NCI-H2196 treated with DMSO at 0.1 percent for 48 hours (cell line): ENCODE data around the gene ANKRD29.
"Not testable (repeated sequence)": the region's sequence is repeated elsewhere in the genome, so short reads cannot be mapped to it uniquely, and the experiment has no call there.

Source experiments
- DNase-seq: peaks from one replicate; lab custom pipeline; 2025; ENCODE audit not compliant: unreplicated experiment; lab: John Stamatoyannopoulos, UW

The ANKRD29 gene

DNA sequence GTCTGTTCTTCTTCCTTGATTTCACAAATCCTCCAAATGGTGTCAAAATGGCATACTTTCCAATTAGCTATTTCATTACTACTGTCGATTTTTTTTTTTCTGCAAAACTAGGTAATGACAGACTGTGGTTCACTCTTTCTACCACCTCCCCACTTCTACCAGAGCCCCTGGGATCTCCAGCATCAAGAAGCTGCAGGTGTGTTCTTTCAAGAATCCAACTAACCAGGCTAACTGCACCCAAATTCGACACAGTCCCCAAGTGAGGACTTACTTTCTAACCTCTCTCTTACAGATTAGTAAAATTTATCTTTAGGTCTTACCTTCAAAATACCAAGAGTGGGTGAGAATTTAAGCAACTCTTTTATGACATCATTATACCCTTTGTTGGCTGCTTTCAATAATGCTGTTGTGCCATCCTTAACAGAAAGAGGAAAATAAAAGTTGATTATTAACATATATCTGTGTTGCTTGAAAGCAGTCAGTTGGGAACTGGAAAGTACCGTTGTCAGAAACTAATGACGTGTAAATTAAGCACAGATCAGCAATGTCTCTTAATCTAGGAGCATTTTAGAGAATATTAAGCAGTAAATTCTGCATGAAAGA, 45.2 kb downstream of the ANKRD29 start:
- DNase-seq: no peak

DNA sequence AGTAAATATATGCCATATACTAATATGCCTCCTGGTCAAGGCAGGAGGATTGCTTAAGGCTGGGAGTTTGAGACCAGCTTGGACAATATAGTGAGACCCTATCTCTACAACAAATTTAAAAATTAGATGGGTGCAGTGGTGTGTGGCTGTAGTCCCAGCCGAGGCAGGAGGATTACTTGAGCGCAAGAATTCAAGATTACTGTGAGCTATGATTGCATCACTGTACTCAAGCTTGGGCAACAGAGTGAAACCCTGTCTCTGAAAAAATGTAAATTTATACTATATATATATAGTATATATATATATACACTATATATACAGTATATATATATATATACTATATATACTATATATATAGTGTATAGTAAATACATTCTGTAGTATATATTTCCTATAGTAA, 46.5 kb downstream of the ANKRD29 start:
- no peak for DNase-seq

DNA sequence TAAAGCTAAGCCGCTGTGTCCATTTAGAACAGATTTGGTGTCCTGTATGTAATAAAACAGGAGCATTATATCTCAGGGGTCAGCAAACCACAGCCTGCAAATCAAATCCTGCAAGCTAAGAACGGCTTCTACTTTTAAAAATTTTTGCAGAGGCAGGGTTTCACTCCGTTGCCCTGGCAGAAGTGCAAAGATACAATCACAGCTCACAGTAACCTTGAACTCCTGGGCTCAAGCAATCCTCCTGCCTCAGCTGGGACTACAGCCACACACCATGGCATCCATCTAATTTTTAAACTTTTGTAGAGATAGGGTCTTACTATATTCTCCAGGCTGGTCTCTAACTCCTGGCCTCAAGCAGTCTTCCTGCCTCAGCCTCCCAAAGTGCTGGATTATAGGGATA, 47.8 kb downstream of the ANKRD29 start:
- DNase-seq: no peak

DNA sequence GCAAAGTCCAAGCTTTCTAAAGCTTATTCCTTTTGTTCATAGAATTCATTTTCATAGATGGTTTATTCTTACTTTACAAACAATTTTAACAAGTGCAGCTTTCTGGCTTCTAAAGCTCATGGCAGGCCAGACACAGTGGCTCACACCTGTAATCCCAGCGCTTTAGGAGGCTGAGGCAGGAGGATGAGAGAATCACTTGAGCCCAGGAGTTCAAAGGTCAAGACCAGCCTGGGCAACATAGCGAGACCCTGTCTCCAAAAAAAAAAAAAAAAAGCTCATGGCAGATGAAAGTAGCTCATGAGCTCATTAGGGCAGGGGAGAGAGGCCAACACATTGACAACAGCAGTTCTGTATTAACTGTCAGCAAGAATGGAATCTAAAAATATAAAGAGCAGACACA, 48.3 kb downstream of the ANKRD29 start:
- DNase-seq: no peak

DNA sequence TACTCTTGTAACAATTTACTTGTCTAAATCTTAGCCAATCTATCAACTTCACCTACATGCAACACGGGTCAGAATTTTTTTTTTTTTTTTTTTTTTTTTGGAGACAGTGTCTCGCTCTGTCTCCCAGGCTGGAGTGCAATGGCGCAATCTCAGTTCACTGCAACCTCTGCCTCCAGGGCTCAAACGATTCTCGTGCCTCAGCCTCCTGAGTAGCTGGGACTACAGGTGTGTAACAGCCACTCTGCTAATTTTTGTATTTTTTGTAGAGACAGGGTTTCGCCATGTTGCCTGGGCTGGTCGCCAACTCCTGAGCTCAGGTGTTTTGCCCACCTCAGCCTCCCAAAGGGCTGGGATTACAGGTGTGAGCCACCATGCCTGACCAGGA, 49.6 kb downstream of the ANKRD29 start:
- not testable (repeated sequence) for DNase-seq

DNA sequence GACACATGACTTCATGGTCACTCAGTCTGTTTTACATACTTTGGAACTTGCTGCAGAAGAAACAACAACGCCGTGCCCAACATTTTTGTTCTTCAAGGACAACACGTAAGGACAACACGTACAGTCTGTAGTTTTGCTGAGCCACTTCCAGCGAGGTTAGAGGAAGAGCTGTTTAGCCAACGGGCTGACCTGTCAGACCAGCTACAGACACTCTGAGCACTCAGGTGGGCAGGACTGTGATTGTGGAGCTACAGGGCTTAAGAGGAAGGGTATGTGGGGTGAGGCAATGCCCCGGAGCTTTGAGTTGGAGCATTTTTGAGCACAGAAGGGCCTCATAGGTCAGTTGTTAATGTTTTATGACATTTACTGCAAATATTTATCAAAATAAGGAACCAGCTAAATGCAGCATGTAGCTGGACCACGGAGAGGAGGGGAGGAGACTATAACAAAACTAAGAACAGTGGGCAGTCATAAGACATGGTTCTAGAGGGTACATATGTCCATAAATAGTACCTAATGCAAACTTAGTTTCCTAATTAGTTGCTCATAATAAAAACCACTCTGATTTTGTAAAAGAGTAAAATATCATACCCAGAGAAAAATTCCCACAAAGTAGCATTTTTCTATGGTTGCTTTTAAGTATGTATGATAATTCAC, 50.1 kb downstream of the ANKRD29 start:
- no peak for DNase-seq

DNA sequence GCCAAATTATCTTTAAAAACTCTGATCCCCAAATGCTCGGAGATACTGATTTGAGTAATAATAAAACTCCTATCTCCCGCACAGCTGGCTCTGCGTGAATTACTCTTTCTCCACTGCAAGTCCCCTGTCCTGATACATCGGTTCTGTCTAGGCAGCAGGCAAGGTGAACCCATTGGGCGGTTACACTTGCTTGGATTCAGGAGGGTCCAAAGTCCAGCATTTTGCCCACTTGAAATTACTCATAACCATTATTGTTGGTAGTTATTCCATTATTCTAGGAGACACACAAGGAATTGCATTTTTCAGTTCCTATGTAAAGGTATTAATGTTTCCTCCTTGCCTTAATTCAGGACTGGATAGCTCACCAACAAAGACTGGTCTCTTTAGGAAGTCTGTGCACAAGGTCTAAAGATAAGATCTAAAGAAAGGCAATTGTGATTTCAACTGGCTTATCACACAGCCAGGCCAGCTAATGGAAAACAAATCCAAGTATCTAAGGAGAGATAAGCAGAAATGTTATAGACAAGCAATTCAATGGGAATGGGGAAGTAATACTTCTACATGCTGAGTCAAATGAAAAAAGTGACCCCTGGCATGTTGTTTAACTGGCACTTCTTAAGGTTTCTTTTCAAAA, 53.2 kb downstream of the ANKRD29 start:
- no peak for DNase-seq

DNA sequence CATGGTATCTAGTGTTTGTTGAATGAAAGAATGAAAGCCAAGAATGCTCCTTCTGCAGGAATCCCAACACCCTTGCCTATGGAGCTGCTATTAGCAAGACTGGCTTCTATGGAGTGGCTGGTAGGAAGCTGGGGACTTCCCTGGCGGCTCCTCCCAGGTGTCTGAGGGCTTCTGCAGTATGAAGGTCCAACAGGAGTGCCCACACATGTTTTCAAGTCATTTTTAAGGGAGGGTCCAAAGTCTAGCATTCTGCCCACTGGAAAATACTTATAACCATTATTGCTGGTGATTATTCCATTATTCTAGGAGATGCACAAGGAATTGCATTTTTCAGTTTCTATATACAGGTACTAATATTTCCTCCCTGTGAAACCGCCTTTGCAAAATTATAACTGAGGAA, 54.5 kb downstream of the ANKRD29 start:
- no peak for DNase-seq

DNA sequence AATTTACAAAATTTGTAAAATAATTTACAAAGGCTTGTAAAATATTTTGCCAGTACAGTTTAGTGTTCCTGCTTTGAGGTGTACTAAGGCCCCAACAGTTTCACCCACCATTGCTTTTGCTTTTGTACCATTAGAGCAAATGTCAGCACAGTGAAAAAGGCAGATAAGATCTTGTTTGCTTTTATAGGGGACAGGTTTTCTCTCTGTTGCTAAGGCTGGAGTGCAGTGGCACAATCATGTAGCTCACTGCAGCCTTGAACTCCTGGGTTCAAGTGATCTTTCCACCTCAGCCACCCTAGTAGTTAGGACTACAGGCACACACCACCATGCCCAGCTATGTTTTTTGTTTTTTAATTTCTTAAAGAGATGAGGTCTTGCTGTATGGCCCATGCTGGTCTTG, 56.8 kb downstream of the ANKRD29 start:
- no peak for DNase-seq

DNA sequence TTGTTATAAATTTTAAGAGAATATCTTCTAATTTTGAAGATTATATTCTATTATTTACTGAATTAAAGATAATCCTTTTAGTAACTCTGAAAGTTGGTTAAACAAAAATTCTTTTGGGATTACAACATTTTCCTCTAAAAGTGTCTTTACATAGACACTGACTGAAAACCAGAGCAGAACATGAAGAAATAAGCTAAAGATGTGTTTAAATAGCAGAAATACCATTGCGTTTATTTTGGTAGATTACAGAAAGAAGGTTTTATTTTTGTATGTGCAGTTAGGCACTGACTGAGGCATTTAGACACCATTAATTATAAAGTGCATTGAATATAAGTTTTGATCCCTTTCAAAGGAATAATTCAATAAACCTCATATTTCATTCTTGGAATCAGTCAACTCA, 62.9 kb downstream of the ANKRD29 start:
- DNase-seq: no peak

DNA sequence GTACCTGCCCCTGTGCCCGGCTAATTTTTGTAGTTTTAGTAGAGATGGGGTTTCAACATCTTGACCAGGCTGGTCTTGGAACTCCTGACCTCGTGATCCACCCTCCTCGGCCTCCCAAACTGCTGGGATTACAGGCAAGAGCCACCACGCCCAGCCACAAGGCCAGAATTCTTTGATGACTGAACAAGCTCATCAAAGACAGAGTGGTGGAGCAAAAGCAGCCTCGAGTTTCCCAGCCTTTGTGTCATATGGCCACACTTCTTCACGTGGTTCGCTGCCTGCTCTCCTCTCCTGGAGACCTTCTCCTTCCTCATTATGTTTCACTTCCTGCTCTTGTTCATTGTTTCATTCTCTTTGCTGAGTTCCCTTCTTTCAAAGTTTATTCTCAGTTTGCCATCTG, 66.5 kb downstream of the ANKRD29 start:
- no peak for DNase-seq

DNA sequence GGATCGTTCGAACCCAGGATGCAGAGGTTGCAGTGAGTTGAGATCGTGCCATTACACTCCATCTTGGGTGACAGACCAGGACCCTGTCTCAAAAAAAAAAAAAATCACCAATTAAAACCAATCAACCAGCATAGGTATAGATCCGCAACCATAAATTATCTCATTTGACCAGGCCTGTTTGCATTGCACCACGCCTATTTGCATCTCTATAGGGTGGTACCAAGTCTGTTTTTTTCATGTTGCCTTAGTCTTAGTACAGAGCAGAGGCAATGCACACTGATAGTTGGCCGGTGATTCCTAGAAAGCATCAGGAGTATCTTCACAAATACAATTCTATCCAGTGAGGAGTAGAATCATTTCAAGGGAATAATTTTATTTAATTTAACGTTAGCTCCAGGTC, 67.1 kb downstream of the ANKRD29 start:
- no peak for DNase-seq

DNA sequence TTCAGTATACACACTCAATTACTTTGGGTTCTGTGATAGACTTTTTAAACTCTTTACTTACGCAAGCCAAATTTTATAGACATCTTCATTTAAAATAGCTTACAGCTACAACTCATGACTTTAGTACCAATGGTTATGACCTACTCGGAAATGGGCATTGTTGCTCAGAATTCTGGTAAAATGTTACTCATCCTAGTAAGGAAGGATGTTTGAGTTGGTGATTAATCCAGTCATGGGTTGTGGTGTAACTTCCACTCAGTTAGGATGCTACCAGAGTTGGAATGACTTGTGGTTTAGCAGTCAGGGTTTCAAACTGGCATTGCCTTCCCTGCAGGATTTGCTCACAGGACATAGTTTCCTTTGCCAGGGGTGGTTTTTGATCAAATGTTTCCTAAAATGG, 69.0 kb downstream of the ANKRD29 start:
- DNase-seq: no peak

DNA sequence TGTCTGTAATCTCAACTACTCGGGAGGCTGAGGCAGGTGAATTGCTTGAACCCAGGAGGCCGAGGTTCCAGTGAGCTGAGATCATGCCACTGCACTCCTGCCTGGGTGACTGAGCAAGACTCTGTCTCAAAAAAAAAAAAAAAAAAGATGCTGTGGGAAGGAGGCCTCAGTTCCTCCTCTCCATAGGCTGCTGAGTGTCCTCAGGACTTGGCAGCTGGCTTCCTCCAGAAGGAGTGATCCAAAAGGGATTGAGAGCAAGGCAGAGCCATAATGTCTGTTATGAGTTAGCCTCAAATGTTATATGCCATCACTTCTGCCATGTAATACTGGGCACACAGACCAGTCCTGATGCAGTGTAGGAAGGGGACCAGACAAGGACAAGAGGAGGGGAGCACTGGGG, 69.8 kb downstream of the ANKRD29 start:
- DNase-seq: no peak

DNA sequence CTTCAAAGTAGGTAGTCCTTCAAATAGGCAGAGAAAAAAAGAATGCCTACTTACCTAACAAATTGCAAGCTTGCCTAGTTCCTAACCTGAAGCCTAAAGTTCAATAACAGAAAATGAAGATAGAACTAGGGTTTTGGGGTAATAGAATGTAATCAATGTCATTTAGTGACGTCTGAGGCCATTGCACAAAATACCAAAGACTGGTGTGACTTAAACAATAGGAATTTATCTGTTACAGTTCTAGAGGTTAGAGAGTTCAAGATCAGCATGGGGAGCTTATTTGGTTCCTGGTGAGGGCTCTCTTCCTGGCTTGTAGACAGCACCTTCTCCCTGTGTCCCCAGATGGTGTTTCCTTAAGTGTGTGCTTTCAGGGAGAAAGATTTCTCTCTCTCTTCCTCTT, 71.7 kb downstream of the ANKRD29 start:
- DNase-seq: no peak

DNA sequence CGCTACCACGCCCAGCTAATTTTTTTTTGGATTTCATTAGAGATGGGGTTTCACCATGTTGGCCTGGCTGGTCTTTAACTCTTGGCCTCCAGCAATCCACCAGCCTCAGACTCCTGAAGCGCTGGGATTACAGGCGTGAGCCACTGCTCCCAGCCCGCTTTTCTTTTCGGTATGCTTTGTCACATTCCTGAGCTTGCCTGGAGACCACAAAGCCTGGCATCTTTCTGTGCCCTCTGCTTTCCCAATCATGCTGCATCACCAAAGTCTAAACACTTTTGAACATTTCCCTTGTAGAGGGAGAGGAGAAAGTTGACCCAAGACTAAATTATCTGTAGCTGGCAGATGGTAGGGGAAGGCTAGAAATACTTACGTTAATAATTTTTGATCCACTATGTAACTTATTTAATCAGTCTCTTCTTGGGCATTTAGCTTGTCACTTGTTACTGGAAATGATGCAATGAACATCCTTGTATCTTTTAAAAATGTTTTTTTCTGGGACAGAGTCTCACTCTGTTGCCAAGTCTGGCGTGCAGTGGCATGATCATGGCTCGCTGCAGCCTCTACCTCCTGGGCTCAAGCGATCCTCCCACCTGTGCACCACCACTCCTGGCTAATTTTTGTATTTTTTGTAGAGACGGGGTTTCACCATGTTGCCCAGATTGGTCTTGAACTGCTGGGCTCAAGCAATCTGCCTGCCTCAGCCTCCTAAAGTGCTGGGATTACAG, 73.7 kb downstream of the ANKRD29 start:
- no peak for DNase-seq

DNA sequence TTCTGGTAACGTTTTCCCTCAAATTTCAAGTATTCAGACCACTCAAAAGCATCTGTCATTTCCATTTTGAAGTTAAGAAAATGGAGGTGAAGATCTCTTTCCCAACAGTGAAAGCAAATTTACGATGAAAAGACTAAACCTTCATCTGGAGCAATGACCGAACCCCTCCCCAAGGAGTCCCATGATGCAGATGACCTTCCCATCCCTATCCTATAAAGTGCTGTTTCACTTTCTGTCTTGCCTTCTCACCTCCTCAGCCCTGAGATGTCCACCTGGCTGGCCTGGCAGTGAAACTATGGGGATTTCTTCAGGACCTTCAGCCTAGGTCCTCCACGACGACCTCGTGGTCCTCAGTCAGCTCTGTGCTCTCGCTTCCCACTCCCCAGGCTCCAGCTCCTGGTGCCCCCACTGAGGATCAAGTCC, 75.5 kb downstream of the ANKRD29 start:
- DNase-seq: no peak

DNA sequence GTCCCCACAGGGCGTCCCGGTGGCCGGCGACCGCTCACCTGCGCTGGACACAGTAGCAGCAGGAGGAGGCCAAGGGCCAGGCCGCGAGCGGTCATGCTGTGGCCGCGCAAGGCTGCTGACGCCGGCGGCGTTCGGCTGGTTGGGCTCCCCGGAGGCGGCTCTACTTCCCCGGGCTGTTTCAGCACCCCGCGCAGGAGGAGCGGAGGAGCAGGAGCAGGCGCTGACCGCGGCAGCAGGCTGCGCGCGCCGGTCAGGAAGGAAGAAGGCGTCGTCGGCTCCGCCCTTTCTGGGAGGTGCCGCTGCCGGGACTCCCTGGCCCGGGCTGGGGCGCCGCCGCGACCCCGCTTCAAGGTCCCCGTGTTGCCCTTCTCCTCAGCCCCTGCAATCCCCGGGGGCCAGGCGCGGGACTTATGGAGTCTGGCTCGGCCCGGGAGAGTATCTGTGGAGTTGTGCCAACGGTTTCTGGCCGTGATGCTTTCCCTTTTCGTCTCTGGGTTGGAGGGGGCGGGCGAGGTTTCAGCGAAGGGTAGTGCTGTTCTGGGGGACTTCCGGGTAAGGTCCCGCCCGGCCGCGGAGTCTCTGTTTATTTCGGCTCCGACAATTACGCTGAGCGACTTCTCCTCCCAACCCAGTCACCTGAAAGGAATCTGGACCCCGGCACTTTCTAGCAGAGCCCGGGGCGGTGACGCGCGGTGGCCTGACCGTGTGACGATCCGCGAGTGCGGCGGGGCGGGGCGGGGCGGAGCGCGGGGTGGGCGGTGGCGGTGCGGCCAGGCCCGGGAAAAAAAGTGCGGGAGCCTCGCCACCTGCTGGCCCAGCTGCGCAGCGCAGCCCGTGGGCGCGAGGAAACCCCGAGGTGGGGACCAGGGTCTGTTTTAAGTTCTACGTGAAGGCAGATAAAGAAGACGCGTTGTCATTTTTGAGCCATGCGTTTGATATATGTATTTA, 76.2 kb downstream of the ANKRD29 start, which contains the start of gene NPC1:
Gene NPC1, minus strand, starts transcription at position 258 of the 948 bp plus-strand sequence. Its CDS starts 163 bp downstream, at position 95.
- DNase-seq: peak; percentile 76

DNA sequence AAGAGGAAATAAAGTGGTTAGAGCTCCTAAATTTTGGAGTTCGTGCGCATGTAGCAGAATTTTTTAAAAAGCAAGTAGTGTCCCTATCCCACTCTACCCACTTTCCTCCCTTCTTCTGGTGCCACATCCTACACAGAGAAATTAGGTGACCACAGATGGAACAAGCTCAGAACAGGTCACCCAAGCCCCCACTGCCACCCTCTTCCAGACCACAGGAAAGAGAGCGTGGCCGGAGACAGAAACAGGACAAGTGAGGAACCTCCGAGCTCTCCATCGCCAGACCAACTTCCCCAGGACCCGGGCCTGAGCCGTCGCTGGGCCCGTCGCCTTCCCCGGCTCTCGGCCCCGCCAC, 76.8 kb downstream of the ANKRD29 start:
- no peak for DNase-seq

DNA sequence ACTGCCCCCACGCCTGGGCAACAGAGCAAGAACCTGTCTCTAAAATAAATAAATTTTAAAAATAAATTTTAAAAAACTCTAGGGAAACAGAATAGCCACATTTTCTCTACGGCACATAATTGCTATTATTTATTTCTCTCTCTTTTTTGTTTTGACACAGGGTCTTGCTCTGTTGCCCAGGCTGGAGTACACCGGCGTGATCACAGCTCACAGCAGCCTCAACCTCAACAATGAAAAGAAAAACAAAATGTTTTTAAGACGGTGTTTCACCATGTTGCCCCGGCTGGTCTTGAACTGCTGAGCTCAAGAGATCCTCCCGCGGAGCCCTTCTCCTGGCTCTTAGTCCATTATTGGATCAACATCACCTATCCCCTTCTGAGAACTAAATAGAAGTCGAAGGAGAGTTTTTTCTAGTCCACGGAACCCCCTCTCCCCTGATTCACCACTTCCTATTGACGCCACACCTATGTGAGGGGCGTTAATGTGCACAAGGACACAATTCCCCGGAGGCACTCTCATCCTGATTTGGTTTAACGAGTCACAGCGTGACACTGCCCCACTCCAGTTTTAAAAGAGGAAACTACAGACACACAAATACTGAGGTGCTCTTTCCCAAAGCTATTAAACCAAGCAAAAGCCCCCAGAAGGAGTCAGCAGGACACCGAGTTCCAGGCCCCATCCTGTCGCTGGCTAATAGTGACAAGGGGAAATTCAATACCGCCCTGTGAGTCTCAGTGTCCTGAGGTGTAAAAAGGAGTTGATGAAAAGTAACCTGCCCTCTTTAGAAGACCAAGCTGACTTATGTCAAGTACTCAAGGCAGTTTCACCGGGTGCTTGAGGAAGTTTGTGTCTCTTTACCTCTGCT, 77.5 kb downstream of the ANKRD29 start:
- no peak for DNase-seq
